ENCODE measurements around the gene LGALS3. TPM values are rescaled to one million over a fixed set of nuclear protein-coding genes. Genes with fewer than 3 reads are reported as not detected.
A peak's percentile ranks its signal among the peaks of the same experiment; 100 is the strongest.

The LGALS3 gene
- total RNA-seq, 1 experiment from 2014 or later = 317 TPM

- TF ChIP-seq EZH2 (IDR thresholded peaks at IDR 0.05; ENCODE audit: low read length, unreplicated experiment) (no peak), EZH2phosphoT487 (IDR thresholded peaks at IDR 0.05; ENCODE audit: borderline replicate concordance, low read length) (no peak)
- TF ChIP-seq, protein P1, sequence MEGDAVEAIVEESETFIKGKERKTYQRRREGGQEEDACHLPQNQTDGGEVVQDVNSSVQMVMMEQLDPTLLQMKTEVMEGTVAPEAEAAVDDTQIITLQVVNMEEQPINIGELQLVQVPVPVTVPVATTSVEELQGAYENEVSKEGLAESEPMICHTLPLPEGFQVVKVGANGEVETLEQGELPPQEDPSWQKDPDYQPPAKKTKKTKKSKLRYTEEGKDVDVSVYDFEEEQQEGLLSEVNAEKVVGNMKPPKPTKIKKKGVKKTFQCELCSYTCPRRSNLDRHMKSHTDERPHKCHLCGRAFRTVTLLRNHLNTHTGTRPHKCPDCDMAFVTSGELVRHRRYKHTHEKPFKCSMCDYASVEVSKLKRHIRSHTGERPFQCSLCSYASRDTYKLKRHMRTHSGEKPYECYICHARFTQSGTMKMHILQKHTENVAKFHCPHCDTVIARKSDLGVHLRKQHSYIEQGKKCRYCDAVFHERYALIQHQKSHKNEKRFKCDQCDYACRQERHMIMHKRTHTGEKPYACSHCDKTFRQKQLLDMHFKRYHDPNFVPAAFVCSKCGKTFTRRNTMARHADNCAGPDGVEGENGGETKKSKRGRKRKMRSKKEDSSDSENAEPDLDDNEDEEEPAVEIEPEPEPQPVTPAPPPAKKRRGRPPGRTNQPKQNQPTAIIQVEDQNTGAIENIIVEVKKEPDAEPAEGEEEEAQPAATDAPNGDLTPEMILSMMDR (conservative IDR thresholded peaks at IDR 0.05; ENCODE audit: low read depth, low read length) = no peak
- Histone ChIP-seq H4K20me1 (ENCODE audit: low read length) (no peaks in the 10 kb centered on the region), H3K9me2 (replicated peaks; ENCODE audit: low read length) (no peaks in the 10 kb centered on the region), H2AFZ (ENCODE audit: low read length) (no peak overlapping the region), H3K27me3 (ENCODE audit: low read length) (no peaks in the 10 kb centered on the region), H3K4me1 (ENCODE audit: insufficient read depth, low read length) (peaks cover 61% of the 10 kb centered on the region), H3K36me3 (ENCODE audit: low read depth, low read length) (no peaks in the 10 kb centered on the region), H3K4me2 (ENCODE audit: low read length) (no peak overlapping the region), H3K79me2 (ENCODE audit: low read length) (peaks cover 6% of the 10 kb centered on the region), H3K27ac (ENCODE audit: low read length) (0 out of 2 replicates have a peak overlapping the region, but pooled peaks have one; percentile 82), H3K4me3 (ENCODE audit: low read length) (no peak overlapping the region), H3F3A (ENCODE audit: low read length, unreplicated experiment) (peaks cover 10% of the 10 kb centered on the region), H3K9ac (ENCODE audit: low read length) (no peak overlapping the region), H3K9me3 (ENCODE audit: low read length) (no peaks in the 10 kb centered on the region)
- intact Hi-C loops (cut with micrococcal nuclease) = no loop called here
- ATAC-seq = no peak
- DNase-seq = no peak
- BruUV-seq (replicated peaks) = no TSS peak
- CTCF ChIA-PET = interaction anchor here (0.6 kb wide), 1 partner anchor 37 kb away, joined by 4 read pairs; no protein-coding TSS in a partner anchor
- POLR2A ChIA-PET (ENCODE audit: unreplicated experiment) = no interaction called here
Measured at GRCh38 chr14:55124774-55125386, 4.2 kb upstream of the LGALS3 start.

DNA sequence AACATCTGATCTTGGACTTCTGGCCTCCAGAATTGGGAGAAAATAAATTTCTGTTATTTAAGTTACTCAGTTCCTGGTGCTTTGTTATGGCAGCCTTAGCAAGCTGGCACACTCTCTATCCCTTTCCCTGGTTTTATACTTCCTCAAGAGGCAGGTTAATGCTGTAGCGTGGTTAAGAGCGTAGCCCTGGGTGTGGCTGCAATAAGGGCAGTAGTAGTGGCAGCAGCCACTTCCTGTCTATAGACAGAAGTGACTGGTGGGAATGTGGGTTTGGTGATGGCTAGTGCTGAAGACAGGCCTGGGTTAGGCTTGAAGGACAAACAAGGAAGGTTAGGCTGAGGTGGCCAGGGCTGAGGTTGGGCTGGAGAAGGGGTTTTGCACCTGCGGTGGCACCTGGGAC is 3.6 kb upstream of the LGALS3 start:
- no TSS peak for BruUV-seq (replicated peaks)
- DNase-seq = peak; percentile 55

More for the DNA sequence above, 3.6 kb upstream of the LGALS3 start:
- H3K4me3 ChIP-seq (ENCODE audit: low read length) = no peak overlapping the region
- no peaks in the 10 kb centered on the region for H3K36me3 ChIP-seq (ENCODE audit: low read depth, low read length)
- TF ChIP-seq EZH2phosphoT487 (IDR thresholded peaks at IDR 0.05; ENCODE audit: borderline replicate concordance, low read length) (no peak), EZH2 (IDR thresholded peaks at IDR 0.05; ENCODE audit: low read length, unreplicated experiment) (no peak)
- TF ChIP-seq, protein P1 (conservative IDR thresholded peaks at IDR 0.05; ENCODE audit: low read depth, low read length) = no peak
- intact Hi-C loops (cut with micrococcal nuclease) = no loop called here
- H3K27me3 ChIP-seq (ENCODE audit: low read length) = no peaks in the 10 kb centered on the region
- POLR2A ChIA-PET (ENCODE audit: unreplicated experiment) = interaction anchor here (0.6 kb wide), 1 partner anchor 28 kb away, joined by 3 read pairs; no protein-coding TSS in a partner anchor
- H3F3A ChIP-seq (ENCODE audit: low read length, unreplicated experiment) = peaks cover 10% of the 10 kb centered on the region
- no peak overlapping the region for H3K4me2 ChIP-seq (ENCODE audit: low read length)
- CTCF ChIA-PET = no interaction called here
- H4K20me1 ChIP-seq (ENCODE audit: low read length) = no peaks in the 10 kb centered on the region
- no peak overlapping the region for H3K9ac ChIP-seq (ENCODE audit: low read length)
- H3K27ac ChIP-seq (ENCODE audit: low read length) = peak overlapping the region; percentile 82; the same call in 1 of the 2 replicates
- H3K4me1 ChIP-seq (ENCODE audit: insufficient read depth, low read length) = peaks cover 61% of the 10 kb centered on the region
- no peaks in the 10 kb centered on the region for H3K9me3 ChIP-seq (ENCODE audit: low read length)
- no peak overlapping the region for H2AFZ ChIP-seq (ENCODE audit: low read length)
- no peaks in the 10 kb centered on the region for H3K9me2 ChIP-seq (replicated peaks; ENCODE audit: low read length)
- H3K79me2 ChIP-seq (ENCODE audit: low read length) = peaks cover 12% of the 10 kb centered on the region
- ATAC-seq = no peak

Data from PC-3 (cell line).